22Rv1 (cell line): ENCODE results near the gene CMYA5.

Source experiments
- CTCF ChIP-seq: fragments of 450-650 bp; IDR thresholded peaks from 2 replicates; pipeline ENCODE4 v1.5.1; 2017; ENCODE audit warnings: mild to moderate bottlenecking
- ZFX ChIP-seq: fragments of 450-650 bp; IDR thresholded peaks from 2 replicates; pipeline ENCODE4 v1.6.1; 2017; ENCODE audit warnings: antibody characterized with exemption, borderline replicate concordance

- no peak for TF ChIP-seq CTCF
- no peak for TF ChIP-seq ZFX
These were observed 3.0 kb downstream of the CMYA5 start for GRCh38 chr5:79692596-79692995.
